VCaP (cell line): ENCODE measurements around the gene ZNF326.

Experiments used
- H3K27ac ChIP-seq: fragments of 450-650 bp; 2 replicates; pipeline ENCODE4 v1.5.1; 2017
- CTCF ChIP-seq: fragments of 450-650 bp; conservative IDR thresholded peaks from 2 replicates; pipeline ENCODE4 v1.5.1; 2017; ENCODE audit warnings: mild to moderate bottlenecking, moderate library complexity

Gene ZNF326

GRCh38 chr1:89986020-89986419, 8.9 kb upstream of the ZNF326 start:
- H3K27ac ChIP-seq, result no peak overlapping the region
- no peak for TF ChIP-seq CTCF

- peak overlapping the region; percentile 9; the same call in 1 of the 2 replicates for H3K27ac ChIP-seq
- TF ChIP-seq CTCF, result peak; percentile 84
Observed at GRCh38 chr1:89987159-89987819, 7.6 kb upstream of the ZNF326 start.

- H3K27ac ChIP-seq, result no peak overlapping the region
- no peak for TF ChIP-seq CTCF
Observed at GRCh38 chr1:89989099-89989498, 5.8 kb upstream of the ZNF326 start.

GRCh38 chr1:89989799-89990198, 5.1 kb upstream of the ZNF326 start:
- no peak overlapping the region for H3K27ac ChIP-seq
- no peak for TF ChIP-seq CTCF

- TF ChIP-seq CTCF, result no peak
- no peak overlapping the region for H3K27ac ChIP-seq
Observed at GRCh38 chr1:89990976-89991831, 3.7 kb upstream of the ZNF326 start.

GRCh38 chr1:89993541-89993940, 1.4 kb upstream of the ZNF326 start:
- H3K27ac ChIP-seq, result no peak overlapping the region
- TF ChIP-seq CTCF, result no peak

- H3K27ac ChIP-seq, result peak overlapping the region; percentile 96
- TF ChIP-seq CTCF, result no peak
Observed at GRCh38 chr1:89994231-89994804, 592 bp upstream of the ZNF326 start.
